Activated CD4-positive, CD25-positive, alpha-beta regulatory T cell treated with anti-CD3 and anti-CD28 coated beads, Interleukin-2, amount 50 U/mL, for 16 hours (primary cell): ENCODE results near the gene SH3GL1.
"Not testable (repeated sequence)": the region's sequence is repeated elsewhere in the genome, so short reads cannot be mapped to it uniquely, and the experiment has no call there.

Experiments
- DNase-seq: peaks from one replicate; pipeline ENCODE4 v3.0.0-alpha.2; 2020; ENCODE audit warnings: low read depth, low spot score

The SH3GL1 gene

GRCh38 chr19:4363571-4364304, 36.6 kb downstream of the SH3GL1 start:
- no peak for DNase-seq

GRCh38 chr19:4362831-4363545, 37.4 kb downstream of the SH3GL1 start:
- no peak for DNase-seq

- no peak for DNase-seq
Observed at GRCh38 chr19:4362101-4362828, 38.1 kb downstream of the SH3GL1 start.

DNA sequence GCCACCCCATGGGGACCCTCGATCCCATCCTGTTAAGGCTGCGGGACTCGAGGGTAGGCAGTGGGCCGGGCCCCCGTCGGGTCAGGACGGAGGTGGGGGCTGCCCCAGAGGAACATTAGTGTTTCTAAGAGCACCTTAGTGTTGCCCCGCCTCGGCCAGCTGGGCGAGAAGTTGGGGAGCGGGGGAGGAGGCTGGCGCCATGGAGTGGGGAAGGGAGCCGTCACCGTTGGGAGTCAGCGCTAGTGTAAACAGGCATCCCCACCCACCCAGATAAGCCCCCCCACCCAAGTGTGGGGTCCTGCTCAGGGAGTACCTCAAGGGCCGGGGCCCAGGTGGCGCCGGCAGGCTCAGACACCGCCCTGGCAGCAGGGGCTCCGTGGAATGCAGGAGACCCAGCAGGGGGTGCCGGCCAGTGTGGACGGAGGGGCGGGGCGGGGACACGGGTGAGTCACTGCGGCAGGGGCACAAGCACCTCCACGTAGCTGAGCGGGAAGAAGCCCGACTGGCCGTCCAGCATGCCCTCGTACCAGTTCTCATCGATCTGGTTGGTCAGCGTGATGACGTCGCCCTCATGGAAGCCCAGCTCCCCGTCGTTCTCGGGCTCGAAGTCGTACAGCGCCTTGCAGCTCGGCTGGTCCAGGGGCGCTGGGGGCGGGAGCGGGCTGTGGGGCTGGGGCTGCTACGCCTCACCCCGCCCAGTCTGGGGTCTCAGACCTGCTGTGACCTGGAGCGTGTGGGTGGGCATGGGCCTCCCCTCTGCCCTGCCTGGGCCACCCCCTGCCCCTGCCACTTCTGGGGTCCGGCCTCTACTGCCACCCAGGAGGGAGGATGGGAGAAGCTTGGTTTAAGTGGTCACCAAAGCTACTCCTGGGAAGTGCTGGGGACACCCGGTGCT, 38.9 kb downstream of the SH3GL1 start:
- DNase-seq = no peak

DNA sequence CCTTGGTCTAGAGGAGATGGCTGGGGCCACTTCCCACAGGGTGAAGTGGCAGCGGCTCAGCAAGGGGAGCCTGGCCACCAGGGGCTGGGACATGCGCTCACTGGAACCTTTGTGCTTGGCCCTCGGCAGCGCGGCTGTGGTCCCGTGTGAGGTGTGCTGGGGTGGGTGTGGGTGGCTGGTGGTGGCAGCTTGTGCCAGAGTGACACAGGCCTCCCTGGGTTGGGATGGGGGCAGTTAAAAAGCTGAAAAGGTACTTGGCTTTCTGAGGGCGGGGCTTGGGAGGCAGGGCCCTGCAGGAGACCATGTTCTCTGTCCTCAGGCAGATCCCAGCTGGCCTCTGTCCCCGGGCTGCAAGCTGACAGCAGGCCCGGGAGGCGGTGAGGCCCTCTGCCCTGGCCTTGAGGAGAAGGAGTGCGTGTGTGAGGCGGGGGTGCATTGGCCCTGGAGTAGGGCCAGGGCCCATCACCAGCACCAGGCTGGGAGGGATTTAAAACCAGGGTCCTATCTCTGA, 39.7 kb downstream of the SH3GL1 start:
- no peak for DNase-seq

DNA sequence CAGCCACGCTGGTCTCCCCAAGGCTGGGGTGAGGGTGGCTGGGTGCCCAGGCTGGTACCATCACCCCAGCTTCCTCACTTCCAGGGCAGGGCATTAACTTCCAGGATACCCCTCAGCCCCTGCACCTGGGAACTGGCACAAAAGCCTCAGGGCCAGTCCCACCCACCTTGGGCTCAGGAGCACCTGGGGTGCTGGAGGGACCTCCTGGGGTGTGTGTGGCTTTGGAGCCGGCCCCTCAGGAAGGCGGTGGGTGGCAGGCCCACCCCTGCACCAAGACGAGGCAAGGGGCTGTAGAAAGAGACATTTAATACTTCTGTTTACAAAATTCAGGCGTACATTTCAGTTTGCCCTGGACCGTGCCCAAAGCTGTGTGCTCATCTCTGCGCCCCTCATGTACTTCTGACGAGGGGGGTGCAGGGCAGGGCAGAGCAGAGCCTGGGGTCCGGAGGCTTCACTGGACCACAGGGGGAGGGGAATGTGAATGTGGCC, 40.2 kb downstream of the SH3GL1 start:
- no peak for DNase-seq

DNA sequence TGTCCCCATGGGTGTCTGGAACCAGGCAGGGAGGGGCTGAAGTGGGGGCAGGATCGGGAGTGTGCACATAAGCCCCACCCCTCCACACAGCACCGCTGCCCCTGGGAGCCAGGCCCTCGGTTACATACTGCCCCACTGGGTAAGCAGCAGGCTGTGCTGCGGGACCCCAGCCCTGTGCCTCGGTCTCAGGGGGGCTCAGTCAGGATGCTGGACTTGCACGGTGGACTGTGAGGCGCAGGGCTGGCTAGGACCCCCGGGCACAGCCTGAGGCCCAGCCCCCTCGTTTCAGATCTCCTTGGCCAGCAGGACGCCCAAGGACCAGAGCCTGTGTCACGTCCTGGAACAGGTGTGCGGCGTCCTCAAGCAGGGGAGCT, 40.7 kb downstream of the SH3GL1 start:
- no peak for DNase-seq

DNA sequence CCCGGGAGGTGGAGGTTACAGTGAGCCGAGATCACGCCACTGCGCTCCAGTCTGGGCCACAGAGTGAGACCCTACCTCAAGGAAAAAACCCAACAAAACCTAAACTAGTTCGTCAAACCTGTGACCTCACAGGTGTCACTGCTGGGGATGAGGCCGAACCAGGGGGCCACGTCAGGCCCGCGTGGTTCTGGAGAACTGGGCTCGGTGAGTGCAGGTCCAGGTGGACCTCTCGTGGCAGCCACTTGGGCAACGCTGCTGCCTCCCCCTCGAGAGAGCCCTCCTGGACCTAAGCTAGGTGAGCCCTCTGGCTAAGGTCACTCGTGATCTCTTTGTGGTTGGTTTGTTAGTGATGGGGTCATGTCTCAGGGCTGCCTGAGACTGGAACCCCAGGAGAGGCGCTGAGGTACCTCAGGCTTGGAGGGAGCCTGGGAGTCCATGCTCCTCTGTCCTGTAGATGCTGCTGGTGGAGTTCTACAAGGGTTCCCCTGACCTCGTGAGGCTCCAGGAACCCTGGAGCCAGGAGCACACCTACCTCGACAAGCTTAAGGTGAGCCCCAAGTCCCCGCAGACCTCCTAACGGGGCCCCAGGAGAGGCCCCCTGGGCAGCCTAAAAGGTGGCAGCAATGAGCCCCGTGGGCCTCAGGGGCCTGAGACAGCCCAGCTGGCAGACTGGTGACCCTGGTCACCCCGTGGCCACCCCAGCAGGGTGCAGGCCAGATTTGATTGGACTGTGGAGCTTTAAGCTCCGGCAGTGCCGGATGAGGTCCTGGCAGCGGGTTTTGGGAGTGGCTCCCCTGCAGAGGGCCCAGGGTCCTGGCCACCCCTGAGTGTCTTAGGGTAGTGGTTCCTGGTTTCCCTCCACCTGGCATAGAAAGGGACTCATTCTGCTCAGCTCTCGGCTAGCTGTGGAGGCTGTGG, 41.4 kb downstream of the SH3GL1 start:
- DNase-seq = no peak

GRCh38 chr19:4357921-4358326, 42.4 kb downstream of the SH3GL1 start:
- DNase-seq = no peak

DNA sequence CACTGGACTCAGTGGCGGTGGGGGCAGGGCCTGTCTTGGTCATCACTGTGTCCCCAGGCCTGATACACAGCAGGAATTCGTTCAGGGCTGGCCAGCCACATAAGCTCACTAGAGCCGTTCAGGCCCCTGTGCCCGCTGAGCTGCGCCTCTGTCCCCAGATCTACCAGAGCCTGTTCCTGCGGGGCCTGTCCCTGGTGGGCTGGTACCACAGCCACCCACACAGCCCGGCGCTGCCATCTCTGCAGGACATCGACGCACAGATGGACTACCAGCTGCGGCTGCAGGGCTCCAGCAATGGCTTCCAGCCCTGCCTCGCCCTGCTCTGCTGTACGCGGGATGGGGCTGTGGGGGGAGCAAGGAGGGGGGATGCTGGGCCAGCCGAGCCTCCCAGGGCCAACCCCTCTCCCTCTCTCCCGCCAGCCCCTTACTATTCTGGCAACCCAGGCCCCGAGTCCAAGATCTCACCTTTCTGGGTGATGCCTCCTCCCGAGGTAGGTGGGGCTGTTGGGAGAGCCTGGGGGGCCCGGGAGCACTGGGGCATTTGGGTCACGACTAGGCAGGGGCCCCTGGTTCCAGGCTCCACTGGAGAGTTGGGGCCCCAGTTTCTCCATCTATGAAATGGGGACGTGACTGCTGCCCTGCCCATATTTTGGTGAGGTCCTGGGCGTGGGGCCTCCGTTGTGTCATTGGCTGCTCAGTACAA, 43.1 kb downstream of the SH3GL1 start:
- DNase-seq = no peak

DNA sequence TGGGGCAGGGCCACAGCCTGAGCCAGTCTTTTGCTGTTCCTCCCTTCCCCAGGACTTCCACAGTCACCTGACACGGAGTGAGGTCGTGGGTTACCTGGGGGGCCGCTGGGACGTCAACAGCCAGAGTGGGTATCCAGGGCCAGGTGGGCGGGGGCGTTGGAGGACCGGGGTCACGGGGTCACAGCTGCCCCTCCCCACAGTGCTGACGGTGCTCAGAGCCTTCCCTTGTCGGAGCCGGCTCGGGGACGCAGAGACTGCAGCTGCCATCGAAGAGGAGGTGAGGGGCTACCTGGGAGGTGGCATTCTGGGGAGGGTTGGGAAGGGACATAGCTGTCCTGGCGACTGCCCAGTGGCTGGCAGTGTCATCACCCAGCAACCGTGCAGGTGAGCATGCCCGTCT, 45.5 kb downstream of the SH3GL1 start:
- no peak for DNase-seq

- DNase-seq = no peak
Observed at GRCh38 chr19:4354282-4354681, 46.1 kb downstream of the SH3GL1 start.

GRCh38 chr19:4352701-4353121, 47.6 kb downstream of the SH3GL1 start:
- no peak for DNase-seq

DNA sequence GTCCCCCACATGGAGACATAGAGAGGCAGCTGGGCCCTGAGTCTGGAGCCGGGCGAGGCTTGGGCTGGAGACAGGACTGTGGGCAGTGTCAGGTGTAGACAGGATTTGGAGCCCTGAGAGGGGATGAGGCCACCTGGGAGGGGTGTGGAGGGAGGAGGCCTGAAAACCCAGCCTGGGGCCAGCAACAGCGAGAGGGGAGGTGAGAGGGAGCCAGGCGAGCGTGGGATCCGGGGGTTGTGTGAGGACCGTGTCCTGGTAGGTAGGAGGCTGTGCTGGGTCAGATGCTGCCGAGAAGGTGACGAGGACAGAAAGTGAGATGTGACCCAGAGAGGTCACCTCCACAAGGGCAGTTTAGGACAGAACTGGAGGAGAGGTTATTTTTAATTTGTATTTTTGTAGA, 49.6 kb downstream of the SH3GL1 start:
- DNase-seq = no peak

DNA sequence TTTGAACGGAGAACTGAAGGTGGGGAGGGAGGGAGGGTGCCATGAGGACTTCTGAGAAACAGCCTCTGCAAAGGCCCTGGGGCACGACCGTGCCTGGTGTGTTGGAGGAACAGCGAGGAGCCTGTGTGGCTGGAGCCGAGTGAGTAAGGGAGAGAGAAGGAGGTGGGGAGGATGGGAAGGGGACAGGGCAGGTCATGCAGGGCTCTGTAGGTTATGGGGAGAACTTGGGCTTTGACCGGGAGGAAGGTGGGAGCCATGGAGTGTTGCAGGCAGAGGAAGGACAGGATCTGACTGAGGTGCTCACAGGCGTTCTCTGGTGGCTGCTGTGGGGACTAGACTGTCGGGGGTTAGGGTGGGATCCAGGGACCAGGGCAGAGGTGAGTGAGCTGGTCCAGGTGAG, 50.2 kb downstream of the SH3GL1 start:
- DNase-seq = no peak

GRCh38 chr19:4349225-4349624, 51.1 kb downstream of the SH3GL1 start:
- DNase-seq = not testable (repeated sequence)

- no peak for DNase-seq
Observed at GRCh38 chr19:4347521-4347920, 52.8 kb downstream of the SH3GL1 start.

DNA sequence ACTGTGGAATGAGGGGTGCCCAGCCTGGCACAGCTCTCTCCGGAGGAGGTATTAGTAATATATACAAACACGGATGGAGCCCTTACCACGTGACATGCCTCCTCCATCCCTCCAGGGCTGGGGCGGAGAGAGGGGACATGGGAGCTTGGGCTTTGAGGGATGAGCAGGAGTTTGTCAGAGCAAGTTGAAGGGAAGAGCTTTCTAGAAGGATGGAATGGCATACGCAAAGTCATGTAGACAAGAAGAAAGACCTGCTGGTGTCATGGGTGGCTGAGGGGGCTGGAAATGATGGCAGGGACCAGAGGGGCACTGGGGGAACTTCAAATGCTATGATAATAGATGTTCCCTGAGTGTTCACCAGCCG, 54.3 kb downstream of the SH3GL1 start:
- no peak for DNase-seq

GRCh38 chr19:4345342-4346019, 54.9 kb downstream of the SH3GL1 start:
- no peak for DNase-seq
